BJ (cell line): ENCODE data around the gene SUCNR1. TPM values are rescaled to one million over a fixed set of nuclear protein-coding genes. Genes with fewer than 3 reads are reported as not detected.
"Not testable (repeated sequence)": the region's sequence is repeated elsewhere in the genome, so short reads cannot be mapped to it uniquely, and the experiment has no call there.

Experiments
- CTCF ChIA-PET: fragments of 350-600 bp; formaldehyde crosslinking; extraction: SDS; loops from one replicate; lab custom pipeline; 2021; ENCODE audit warnings: antibody characterized with exemption, inconsistent platforms; lab: Yijun Ruan, JAX
- POLR2A ChIA-PET: fragments of 300-600 bp; sonication (Branson Sonifier 250); formaldehyde crosslinking; extraction: SDS; loops from one replicate; lab custom pipeline; 2021; ENCODE audit warnings: antibody characterized with exemption; lab: Charles Lee
- DNase-seq: peaks from one replicate; pipeline ENCODE4 v3.0.0-alpha.2; 2011; ENCODE audit warnings: low read depth
- H3K27me3 ChIP-seq: 2 replicates; pipeline ENCODE4 v1.6.0; 2011; ENCODE audit warnings: low read length; ENCODE audit not compliant: control insufficient read depth, insufficient read depth
- H3K36me3 ChIP-seq: 2 replicates; pipeline ENCODE4 v1.5.1; 2011; ENCODE audit warnings: low read length; ENCODE audit not compliant: control insufficient read depth, insufficient read depth
- H3K4me3 ChIP-seq: 2 replicates; pipeline ENCODE4 v1.5.1; 2011; ENCODE audit warnings: low read depth, mild to moderate bottlenecking, control low read depth, low read length
- CTCF ChIP-seq: IDR thresholded peaks from 2 replicates; pipeline ENCODE4 v1.5.1; 2011; ENCODE audit warnings: low read depth, mild to moderate bottlenecking, control low read depth, inconsistent platforms, low read length, moderate library complexity; ENCODE audit not compliant: insufficient read depth
- polyA plus RNA-seq: library from polyadenylated mRNA; depleted of rRNA; stranded (reverse); fragments of >200 nt; gene quantifications from 2 replicates; pipeline ENCODE4 v1.2.3, GENCODE V29; 2011

Gene SUCNR1
- polyA plus RNA-seq, 1 experiment: not detected

GRCh38 chr3:151838574-151839312, 34.7 kb upstream of the SUCNR1 start:
- POLR2A ChIA-PET: interaction anchor here (0.5 kb wide), 1 partner anchor 837 kb away, joined by 3 read pairs; no protein-coding TSS in a partner anchor
- H3K4me3 ChIP-seq: no peak overlapping the region

GRCh38 chr3:151839313-151839631, 34.2 kb upstream of the SUCNR1 start:
- H3K36me3 ChIP-seq: no peaks in the 10 kb centered on the region
- H3K4me3 ChIP-seq: no peak overlapping the region
- ChIA-PET POLR2A (no interaction called here), CTCF (interaction anchor here (0.6 to 4.3 kb wide), 16 partner anchors 21 to 611 kb away, joined by 3 to 44 read pairs (median 4); no protein-coding TSS in a partner anchor)
- no peak for TF ChIP-seq CTCF
- no peaks in the 10 kb centered on the region for H3K27me3 ChIP-seq
- no peak for DNase-seq

More at GRCh38 chr3:151838574-151839312, 34.7 kb upstream of the SUCNR1 start:
- H3K36me3 ChIP-seq: no peaks in the 10 kb centered on the region
- CTCF ChIA-PET: interaction anchor here (0.6 to 4.3 kb wide), 16 partner anchors 22 to 610 kb away, joined by 3 to 44 read pairs (median 4); no protein-coding TSS in a partner anchor
- TF ChIP-seq CTCF: peak; percentile 77
- H3K27me3 ChIP-seq: no peaks in the 10 kb centered on the region
- no peak for DNase-seq

- no peak for TF ChIP-seq CTCF
- H3K27me3 ChIP-seq: no peaks in the 10 kb centered on the region
- H3K36me3 ChIP-seq: no peaks in the 10 kb centered on the region
- DNase-seq: no peak
- ChIA-PET CTCF (no interaction called here), POLR2A (interaction anchor here (0.6 to 0.8 kb wide), 2 partner anchors 9 to 1059 kb away, joined by 4 read pairs; no protein-coding TSS in a partner anchor)
- H3K4me3 ChIP-seq: no peak overlapping the region
These were observed 31.6 kb upstream of the SUCNR1 start for GRCh38 chr3:151841801-151842200.

- ChIA-PET POLR2A (no interaction called here), CTCF (no interaction called here)
- Histone ChIP-seq H3K27me3 (no peaks in the 10 kb centered on the region), H3K4me3 (no peak overlapping the region), H3K36me3 (no peaks in the 10 kb centered on the region)
- no peak for DNase-seq
- no peak for TF ChIP-seq CTCF
These were observed 30.2 kb upstream of the SUCNR1 start for GRCh38 chr3:151843275-151843674.

GRCh38 chr3:151845306-151845905, 28.0 kb upstream of the SUCNR1 start:
- Histone ChIP-seq H3K36me3 (no peaks in the 10 kb centered on the region), H3K4me3 (no peak overlapping the region), H3K27me3 (no peaks in the 10 kb centered on the region)
- no peak for DNase-seq
- CTCF ChIA-PET: interaction anchor here (0.6 kb wide), 1 partner anchor 265 kb away, joined by 3 read pairs; no protein-coding TSS in a partner anchor
- no peak for TF ChIP-seq CTCF
- POLR2A ChIA-PET: no interaction called here

- POLR2A ChIA-PET, DNase-seq, H3K36me3 ChIP-seq, H3K27me3 ChIP-seq, H3K4me3 ChIP-seq: not testable (repeated sequence)
- CTCF ChIA-PET: interaction anchor here (0.6 kb wide), 1 partner anchor 74 kb away, joined by 3 read pairs; no protein-coding TSS in a partner anchor
These were observed 23.4 kb upstream of the SUCNR1 start for GRCh38 chr3:151850065-151850464.
